Activated naive CD4-positive, alpha-beta T cell treated with anti-CD3 and anti-CD28 coated beads, Interleukin-2, amount 50 U/mL, for 72 hours (primary cell): Measurements from ENCODE around the gene PCDHB9. TPM values are rescaled to one million over a fixed set of nuclear protein-coding genes. Genes with fewer than 3 reads are reported as not detected.
"Not testable (repeated sequence)": the region's sequence is repeated elsewhere in the genome, so short reads cannot be mapped to it uniquely, and the experiment has no call there.

ENCODE experiments used
- ATAC-seq, 2 donors: fragments of 150-1000 bp; cut with Tn5 transposase; 2 replicates each; pipeline ENCODE4 v1.10.0; 2021; ENCODE audit warnings: mild to moderate bottlenecking in 2 of 2, moderate library complexity in 2 of 2
- DNase-seq, 2 donors: peaks; one replicate each; pipeline ENCODE4 v3.0.0; 2021 to 2022; ENCODE audit warnings: low spot score in 2 of 2
- H3K27ac Mint-ChIP-seq, 2 donors: one replicate each; pipeline ENCODE4 v1.8.0; 2022; ENCODE audit warnings: mild to moderate bottlenecking in 2 of 2, mixed read lengths in 2 of 2
- H3K36me3 Mint-ChIP-seq, 2 donors: one replicate each; pipeline ENCODE4 v1.8.0; 2022; ENCODE audit warnings: mixed read lengths in 2 of 2
- H3K9me3 Mint-ChIP-seq, 2 donors: one replicate each; pipeline ENCODE4 v1.8.0; 2022; ENCODE audit warnings: mixed read lengths in 2 of 2
- total RNA-seq, 2 donors: library from RNA; stranded (reverse); gene quantifications; one replicate each; pipeline ENCODE4 v1.2.3, GENCODE V29; 2022

PCDHB9 gene
- total RNA-seq, 2 donors from 2014 or later = not detected

DNA sequence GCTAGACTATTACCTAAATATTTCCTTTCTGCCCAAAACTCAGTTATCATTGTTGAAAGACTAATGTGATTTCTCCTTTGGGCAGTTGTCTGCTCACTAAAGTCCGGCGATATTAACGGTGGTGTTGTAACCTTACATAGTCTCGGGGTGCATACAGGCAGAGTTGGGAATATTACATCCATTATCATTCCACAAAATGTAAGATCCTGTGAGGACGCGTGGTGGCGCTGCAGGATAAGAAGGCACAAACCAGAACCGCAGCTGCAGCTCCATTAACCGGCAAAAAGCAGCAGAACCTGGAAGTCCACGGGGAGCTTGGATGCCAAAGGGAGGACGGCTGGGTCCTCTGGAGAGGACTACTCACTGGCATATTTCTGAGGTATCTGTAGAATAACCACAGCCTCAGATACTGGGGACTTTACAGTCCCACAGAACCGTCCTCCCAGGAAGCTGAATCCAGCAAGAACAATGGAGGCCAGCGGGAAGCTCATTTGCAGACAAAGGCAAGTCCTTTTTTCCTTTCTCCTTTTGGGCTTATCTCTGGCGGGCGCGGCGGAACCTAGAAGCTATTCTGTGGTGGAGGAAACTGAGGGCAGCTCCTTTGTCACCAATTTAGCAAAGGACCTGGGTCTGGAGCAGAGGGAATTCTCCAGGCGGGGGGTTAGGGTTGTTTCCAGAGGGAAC lies 26.8 kb downstream of the PCDHB9 start, which contains the start of gene PCDHB13:
TSS of gene PCDHB13 (plus strand) at position 264 of the 684 bp plus-strand sequence. CDS start at position 469, 205 bp downstream.
- Mint-ChIP-seq H3K36me3 (peaks cover 38 to 45% of the 10 kb centered on the region in 2 donors), H3K9me3 (peaks cover 17 to 19% of the 10 kb centered on the region in 2 donors)
- not testable (repeated sequence) for H3K27ac Mint-ChIP-seq, DNase-seq, ATAC-seq

DNA sequence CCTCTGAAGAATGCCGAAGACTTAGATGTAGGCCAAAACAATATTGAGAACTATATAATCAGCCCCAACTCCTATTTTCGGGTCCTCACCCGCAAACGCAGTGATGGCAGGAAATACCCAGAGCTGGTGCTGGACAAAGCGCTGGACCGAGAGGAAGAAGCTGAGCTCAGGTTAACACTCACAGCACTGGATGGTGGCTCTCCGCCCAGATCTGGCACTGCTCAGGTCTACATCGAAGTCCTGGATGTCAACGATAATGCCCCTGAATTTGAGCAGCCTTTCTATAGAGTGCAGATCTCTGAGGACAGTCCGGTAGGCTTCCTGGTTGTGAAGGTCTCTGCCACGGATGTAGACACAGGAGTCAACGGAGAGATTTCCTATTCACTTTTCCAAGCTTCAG lies 27.6 kb downstream of the PCDHB9 start:
- peaks cover 31 to 43% of the 10 kb centered on the region in 2 donors for H3K36me3 Mint-ChIP-seq
- not testable (repeated sequence) for ATAC-seq

DNA sequence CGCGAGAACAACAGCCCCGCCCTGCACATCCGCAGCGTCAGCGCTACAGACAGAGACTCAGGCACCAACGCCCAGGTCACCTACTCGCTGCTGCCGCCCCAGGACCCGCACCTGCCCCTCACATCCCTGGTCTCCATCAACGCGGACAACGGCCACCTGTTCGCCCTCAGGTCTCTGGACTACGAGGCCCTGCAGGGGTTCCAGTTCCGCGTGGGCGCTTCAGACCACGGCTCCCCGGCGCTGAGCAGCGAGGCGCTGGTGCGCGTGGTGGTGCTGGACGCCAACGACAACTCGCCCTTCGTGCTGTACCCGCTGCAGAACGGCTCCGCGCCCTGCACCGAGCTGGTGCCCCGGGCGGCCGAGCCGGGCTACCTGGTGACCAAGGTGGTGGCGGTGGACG lies 28.5 kb downstream of the PCDHB9 start:
- DNase-seq, H3K27ac Mint-ChIP-seq, ATAC-seq: not testable (repeated sequence)
- H3K36me3 Mint-ChIP-seq = peaks cover 32 to 45% of the 10 kb centered on the region in 2 donors
- peaks cover 23 to 30% of the 10 kb centered on the region in 2 donors for H3K9me3 Mint-ChIP-seq

More for the DNA sequence above, 27.6 kb downstream of the PCDHB9 start:
- not testable (repeated sequence) for DNase-seq, H3K27ac Mint-ChIP-seq
- H3K9me3 Mint-ChIP-seq = peaks cover 19 to 22% of the 10 kb centered on the region in 2 donors

DNA sequence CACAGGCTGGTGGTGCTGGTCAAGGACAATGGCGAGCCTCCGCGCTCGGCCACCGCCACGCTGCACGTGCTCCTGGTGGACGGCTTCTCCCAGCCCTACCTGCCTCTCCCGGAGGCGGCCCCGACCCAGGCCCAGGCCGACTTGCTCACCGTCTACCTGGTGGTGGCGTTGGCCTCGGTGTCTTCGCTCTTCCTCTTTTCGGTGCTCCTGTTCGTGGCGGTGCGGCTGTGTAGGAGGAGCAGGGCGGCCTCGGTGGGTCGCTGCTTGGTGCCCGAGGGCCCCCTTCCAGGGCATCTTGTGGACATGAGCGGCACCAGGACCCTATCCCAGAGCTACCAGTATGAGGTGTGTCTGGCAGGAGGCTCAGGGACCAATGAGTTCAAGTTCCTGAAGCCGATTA lies 29.1 kb downstream of the PCDHB9 start:
- ATAC-seq, DNase-seq, H3K27ac Mint-ChIP-seq: not testable (repeated sequence)
- Mint-ChIP-seq H3K36me3 (peaks cover 29 to 44% of the 10 kb centered on the region in 2 donors), H3K9me3 (peaks cover 25 to 28% of the 10 kb centered on the region in 2 donors)

DNA sequence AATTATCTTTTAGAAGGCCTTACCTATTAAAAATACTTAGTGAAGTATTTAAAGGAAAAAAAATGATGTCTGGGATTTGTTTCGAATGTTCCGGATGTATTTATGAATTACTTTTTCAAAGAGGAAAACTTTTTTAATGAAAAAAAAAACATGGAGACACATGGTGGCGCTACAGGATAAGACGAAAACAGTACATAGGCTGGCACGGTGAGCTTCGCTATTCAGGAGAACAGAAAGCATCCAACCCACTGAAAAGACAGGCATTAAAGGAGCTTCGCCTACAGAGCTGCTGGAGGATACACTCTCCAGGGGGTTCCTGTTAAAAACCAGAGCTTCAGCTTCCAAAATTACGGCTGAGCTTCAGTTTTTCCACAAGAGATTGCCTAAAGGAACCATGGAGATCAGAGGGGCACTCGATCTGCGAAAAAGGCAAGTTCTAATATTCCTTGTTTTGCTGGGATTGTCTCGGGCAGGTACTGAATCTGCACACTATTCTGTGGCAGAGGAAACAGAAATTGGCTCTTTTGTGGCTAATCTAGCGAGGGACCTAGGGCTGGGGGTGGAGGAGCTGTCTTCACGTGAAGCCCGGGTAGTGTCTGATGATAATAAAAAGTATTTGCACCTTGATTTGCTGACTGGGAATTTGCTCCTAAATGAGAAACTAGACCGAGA lies 36.3 kb downstream of the PCDHB9 start, which contains the start of gene PCDHB14:
TSS of gene PCDHB14 (plus strand) at position 232 of the 672 bp plus-strand sequence. CDS start at position 395, 163 bp downstream.
- ATAC-seq (no peak), DNase-seq (no peak)
- no peak within 1 kb of the TSS for H3K27ac Mint-ChIP-seq
- peaks cover 18 to 46% of the 10 kb centered on the region in 2 donors for H3K36me3 Mint-ChIP-seq
- H3K9me3 Mint-ChIP-seq = peaks cover 17 to 21% of the 10 kb centered on the region in 2 donors

DNA sequence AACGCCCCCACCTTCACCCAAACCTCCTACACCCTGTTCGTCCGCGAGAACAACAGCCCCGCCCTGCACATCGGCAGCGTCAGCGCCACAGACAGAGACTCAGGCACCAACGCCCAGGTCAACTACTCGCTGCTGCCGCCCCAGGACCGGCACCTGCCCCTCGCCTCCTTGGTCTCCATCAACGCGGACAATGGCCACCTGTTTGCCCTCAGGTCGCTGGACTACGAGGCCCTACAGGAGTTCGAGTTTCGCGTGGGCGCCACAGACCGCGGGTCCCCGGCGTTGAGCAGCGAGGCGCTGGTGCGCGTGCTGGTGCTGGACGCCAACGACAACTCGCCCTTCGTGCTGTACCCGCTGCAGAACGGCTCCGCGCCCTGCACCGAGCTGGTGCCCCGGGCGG lies 37.9 kb downstream of the PCDHB9 start:
- Mint-ChIP-seq H3K36me3 (peaks cover 18 to 36% of the 10 kb centered on the region in 2 donors), H3K9me3 (peaks cover 16 to 20% of the 10 kb centered on the region in 2 donors)
- DNase-seq, H3K27ac Mint-ChIP-seq, ATAC-seq: not testable (repeated sequence)

DNA sequence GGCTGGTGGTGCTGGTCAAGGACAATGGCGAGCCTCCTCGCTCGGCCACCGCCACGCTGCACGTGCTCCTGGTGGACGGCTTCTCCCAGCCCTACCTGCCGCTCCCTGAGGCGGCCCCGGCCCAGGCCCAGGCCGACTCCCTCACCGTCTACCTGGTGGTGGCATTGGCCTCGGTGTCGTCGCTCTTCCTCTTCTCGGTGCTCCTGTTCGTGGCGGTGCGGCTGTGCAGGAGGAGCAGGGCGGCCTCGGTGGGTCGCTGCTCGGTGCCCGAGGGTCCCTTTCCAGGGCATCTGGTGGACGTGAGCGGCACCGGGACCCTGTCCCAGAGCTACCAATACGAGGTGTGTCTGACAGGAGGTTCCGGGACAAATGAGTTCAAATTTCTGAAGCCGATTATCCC lies 38.5 kb downstream of the PCDHB9 start:
- not testable (repeated sequence) for DNase-seq, H3K27ac Mint-ChIP-seq, ATAC-seq
- Mint-ChIP-seq H3K9me3 (peaks cover 12 to 14% of the 10 kb centered on the region in 2 donors), H3K36me3 (peaks cover 12 to 30% of the 10 kb centered on the region in 2 donors)

DNA sequence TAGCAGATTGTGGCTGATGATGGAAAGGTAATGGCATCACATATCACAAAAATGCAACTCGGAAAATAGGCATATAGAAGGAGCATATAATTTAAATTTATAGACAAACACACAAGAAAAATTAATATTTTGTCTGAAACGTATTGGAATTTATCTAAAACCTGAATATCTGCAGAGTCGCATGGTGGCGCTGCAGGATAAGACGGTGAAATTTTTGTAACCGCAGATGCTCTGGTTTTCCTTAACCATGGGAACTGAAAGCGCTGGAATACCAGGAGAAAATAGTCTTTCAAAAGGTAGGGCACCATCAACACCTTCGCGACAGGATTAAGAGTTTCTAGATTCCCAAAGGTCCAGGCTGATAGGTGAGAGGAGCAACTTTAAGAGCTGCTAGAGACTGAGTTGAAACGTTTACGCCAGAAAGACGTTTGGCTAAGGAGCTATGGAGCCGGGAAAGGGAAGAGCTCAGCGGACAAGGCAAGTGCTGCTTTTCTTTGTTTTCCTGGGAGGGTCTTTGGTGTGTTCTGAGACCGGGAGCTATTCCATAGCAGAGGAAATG lies 47.2 kb downstream of the PCDHB9 start:
- Mint-ChIP-seq H3K36me3 (peaks cover 23 to 50% of the 10 kb centered on the region in 2 donors), H3K27ac (peak overlapping the region in 1 of 2 donors; percentile 69), H3K9me3 (peaks cover 20 to 34% of the 10 kb centered on the region in 2 donors)
- ATAC-seq (no peak), DNase-seq (no peak)

DNA sequence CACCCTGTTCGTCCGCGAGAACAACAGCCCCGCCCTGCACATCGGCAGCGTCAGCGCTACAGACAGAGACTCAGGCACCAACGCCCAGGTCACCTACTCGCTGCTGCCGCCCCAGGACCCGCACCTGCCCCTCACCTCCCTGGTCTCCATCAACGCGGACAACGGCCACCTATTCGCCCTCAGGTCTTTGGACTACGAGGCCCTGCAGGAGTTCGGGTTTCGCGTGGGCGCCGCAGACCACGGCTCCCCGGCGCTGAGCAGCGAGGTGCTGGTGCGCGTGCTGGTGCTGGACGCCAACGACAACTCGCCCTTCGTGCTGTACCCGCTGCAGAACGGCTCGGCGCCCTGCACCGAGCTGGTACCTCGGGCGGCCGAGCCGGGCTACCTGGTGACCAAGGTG lies 49.0 kb downstream of the PCDHB9 start:
- DNase-seq, H3K27ac Mint-ChIP-seq, ATAC-seq: not testable (repeated sequence)
- Mint-ChIP-seq H3K36me3 (peaks cover 41 to 67% of the 10 kb centered on the region in 2 donors), H3K9me3 (peaks cover 33 to 51% of the 10 kb centered on the region in 2 donors)

DNA sequence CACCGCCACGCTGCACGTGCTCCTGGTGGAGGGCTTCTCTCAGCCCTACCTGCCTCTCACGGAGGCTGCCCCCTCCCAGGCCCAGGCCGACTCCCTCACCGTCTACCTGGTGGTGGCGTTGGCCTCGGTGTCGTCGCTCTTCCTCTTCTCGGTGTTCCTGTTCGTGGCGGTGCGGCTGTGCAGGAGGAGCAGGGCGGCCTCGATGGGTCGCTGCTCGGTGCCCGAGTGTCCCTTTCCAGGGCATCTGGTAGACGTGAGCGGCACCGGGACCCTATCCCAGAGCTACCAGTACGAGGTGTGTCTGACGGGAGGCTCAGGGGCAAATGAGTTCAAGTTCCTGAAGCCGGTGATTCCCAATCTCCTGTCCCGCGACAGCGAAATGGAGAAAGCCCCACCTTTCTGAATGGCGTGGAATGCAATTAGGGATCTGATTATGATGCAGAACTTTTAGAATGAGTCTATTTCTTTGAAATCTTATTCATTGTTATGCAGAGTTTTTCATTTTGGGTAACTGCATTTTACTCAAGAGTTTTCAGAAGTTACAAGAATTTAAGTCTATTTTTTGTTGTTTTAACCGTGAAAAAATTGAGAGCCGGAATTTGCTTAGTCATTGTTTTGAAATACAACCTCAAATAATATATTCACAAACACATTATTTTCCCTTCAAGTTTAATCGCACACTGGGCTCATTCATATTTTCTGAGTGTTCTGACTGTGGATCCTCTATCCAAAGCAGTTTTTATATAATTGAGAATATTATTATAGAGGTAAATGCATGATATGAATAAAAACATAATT lies 49.8 kb downstream of the PCDHB9 start:
- DNase-seq = no peak
- Mint-ChIP-seq H3K36me3 (peaks cover 46 to 68% of the 10 kb centered on the region in 2 donors), H3K27ac (no peak overlapping the region), H3K9me3 (peaks cover 33 to 56% of the 10 kb centered on the region in 2 donors)
- ATAC-seq = no peak

Other genes starting within 250 kb of the PCDHB9 start
- not detected for gene PCDHAC2, start 220.7 kb upstream of the PCDHB9 start, total RNA-seq
- gene PCDHB1, start 135.8 kb upstream of the PCDHB9 start, total RNA-seq = not detected
- not detected for gene PCDHB2, start 92.5 kb upstream of the PCDHB9 start, total RNA-seq
- gene PCDHB3, start 86.7 kb upstream of the PCDHB9 start, total RNA-seq = not detected
- gene PCDHB4, start 65.3 kb upstream of the PCDHB9 start, total RNA-seq = not detected
- under 1 TPM in 1 of 2 donors, not detected in 1; 0.08 TPM for gene PCDHB5, start 52.0 kb upstream of the PCDHB9 start, total RNA-seq
- gene PCDHB6, start 37.1 kb upstream of the PCDHB9 start, total RNA-seq = not detected
- not detected for gene PCDHB7, start 14.5 kb upstream of the PCDHB9 start, total RNA-seq
- not detected for gene PCDHB8, start 9.4 kb upstream of the PCDHB9 start, total RNA-seq
- gene PCDHB16, start 4.8 kb upstream of the PCDHB9 start, total RNA-seq = not detected
- not detected for gene PCDHB10, start 5.2 kb downstream of the PCDHB9 start, total RNA-seq
- gene PCDHB11, start 12.5 kb downstream of the PCDHB9 start, total RNA-seq = not detected
- gene PCDHB12, start 21.6 kb downstream of the PCDHB9 start, total RNA-seq = not detected
- gene PCDHB13, start 26.8 kb downstream of the PCDHB9 start, total RNA-seq = not detected
- not detected for gene PCDHB14, start 36.2 kb downstream of the PCDHB9 start, total RNA-seq
- gene PCDHB15, start 58.2 kb downstream of the PCDHB9 start, total RNA-seq = not detected
- gene SLC25A2, start 116.9 kb downstream of the PCDHB9 start, total RNA-seq = under 1 TPM in 1 of 2 donors, not detected in 1; 0.23 TPM
- gene TAF7, start 133.6 kb downstream of the PCDHB9 start, total RNA-seq = 10 to 100 TPM; 44.7 to 46.7 TPM
- under 1 TPM in 1 of 2 donors, not detected in 1; 0.11 TPM for gene PCDHGA1, start 143.4 kb downstream of the PCDHB9 start, total RNA-seq
- not detected for gene PCDHGA2, start 151.6 kb downstream of the PCDHB9 start, total RNA-seq
- not detected for gene PCDHGA3, start 156.7 kb downstream of the PCDHB9 start, total RNA-seq
- not detected for gene PCDHGB1, start 162.9 kb downstream of the PCDHB9 start, total RNA-seq
- not detected for gene PCDHGA4, start 167.9 kb downstream of the PCDHB9 start, total RNA-seq
- gene PCDHGB2, start 172.8 kb downstream of the PCDHB9 start, total RNA-seq = under 1 TPM; 0.12 to 0.20 TPM
- under 1 TPM in 1 of 2 donors, not detected in 1; 0.09 TPM for gene PCDHGA5, start 177.0 kb downstream of the PCDHB9 start, total RNA-seq
- under 1 TPM; 0.09 to 0.14 TPM for gene PCDHGB3, start 183.1 kb downstream of the PCDHB9 start, total RNA-seq
- under 1 TPM; 0.08 to 0.09 TPM for gene PCDHGA6, start 186.7 kb downstream of the PCDHB9 start, total RNA-seq
- gene PCDHGA7, start 195.6 kb downstream of the PCDHB9 start, total RNA-seq = not detected
- gene PCDHGB4, start 200.5 kb downstream of the PCDHB9 start, total RNA-seq = not detected
- gene PCDHGA8, start 205.5 kb downstream of the PCDHB9 start, total RNA-seq = not detected
- gene PCDHGB5, start 210.8 kb downstream of the PCDHB9 start, total RNA-seq = under 1 TPM in 1 of 2 donors, not detected in 1; 0.12 TPM
- gene PCDHGA9, start 215.6 kb downstream of the PCDHB9 start, total RNA-seq = under 1 TPM in 1 of 2 donors, not detected in 1; 0.23 TPM
- gene PCDHGB6, start 220.9 kb downstream of the PCDHB9 start, total RNA-seq = under 1 TPM in 1 of 2 donors, not detected in 1; 0.08 TPM
- gene PCDHGA10, start 225.8 kb downstream of the PCDHB9 start, total RNA-seq = not detected
- under 1 TPM in 1 of 2 donors, not detected in 1; 0.08 TPM for gene PCDHGB7, start 230.5 kb downstream of the PCDHB9 start, total RNA-seq
- gene PCDHGA11, start 233.9 kb downstream of the PCDHB9 start, total RNA-seq = under 1 TPM; 0.09 to 0.14 TPM
- under 1 TPM; 0.10 to 0.16 TPM for gene PCDHGA12, start 243.3 kb downstream of the PCDHB9 start, total RNA-seq